K562 (cell line): Measurements from ENCODE around the gene S1PR1. TPM values are rescaled to one million over a fixed set of nuclear protein-coding genes. Genes with fewer than 3 reads are reported as not detected.

ENCODE experiments used
- ATAC-seq: fragments of 200-7000 bp; cut with Tn5 transposase; 3 replicates; pipeline ENCODE4 v1.9.1; 2020; ENCODE audit warnings: moderate library complexity
- BruUV-seq: library from RNA; stranded (reverse); fragments of 400-500 nt; replicated peaks from 2 replicates; lab custom pipeline; 2021; lab: Mats Ljungman, UMichigan
- CTCF ChIA-PET: fragments of 300-600 bp; formaldehyde crosslinking; extraction: SDS; loops from one replicate; lab custom pipeline; 2021; ENCODE audit warnings: low intra/inter-chr PET ratio; lab: Yijun Ruan, JAX
- POLR2A ChIA-PET: fragments of 300-600, 350-650 bp; sonication (Branson Sonifier 250); formaldehyde crosslinking; extraction: SDS; loops from one replicate; lab custom pipeline; 2021; ENCODE audit warnings: antibody characterized with exemption, inconsistent platforms; lab: Yijun Ruan, JAX
- DNase-seq, 4 experiments: peaks; one replicate each; pipeline versions ENCODE4 v3.0.0 to v3.0.0-alpha.2; 2011 to 2018; ENCODE audit warnings: low spot score in 3 of 4, mixed read lengths in 3 of 4; ENCODE audit errors: extremely low read depth in 1 of 4
- FAIRE-seq: peaks from 2 replicates; lab custom pipeline; 2011; peaks lifted over from hg19 to GRCh38; lab: Jason Lieb, UNC
- H2AFZ ChIP-seq: 2 replicates; pipeline ENCODE4 v1.6.0; 2011; ENCODE audit warnings: low read depth, low read length, control low read depth, inconsistent platforms
- H3K27ac ChIP-seq: fragments of 200-600 bp; 3 replicates; pipeline ENCODE4 v1.8.0; 2011; ENCODE audit warnings: low read depth, mild to moderate bottlenecking, control low read depth, inconsistent platforms, low read length, moderate library complexity, mixed read lengths; ENCODE audit errors: extremely low read depth
- H3K27me3 ChIP-seq, 2 experiments: fragments of 300-600 bp in 1 of 2; 2 replicates in 1 of 2; 3 replicates in 1 of 2; pipeline versions ENCODE4 v1.6.0 to v1.8.0; 2011; ENCODE audit warnings: inconsistent platforms in 2 of 2, low read length in 2 of 2, mild to moderate bottlenecking in 1 of 2, mixed read lengths in 1 of 2, moderate library complexity in 1 of 2; ENCODE audit not compliant: control insufficient read depth in 2 of 2, insufficient read depth in 2 of 2
- H3K36me3 ChIP-seq: fragments of 300-600 bp; 3 replicates; pipeline ENCODE4 v1.8.0; 2011; ENCODE audit warnings: mild to moderate bottlenecking, low read length, inconsistent platforms; ENCODE audit not compliant: control insufficient read depth, insufficient read depth
- H3K4me1 ChIP-seq, 2 experiments: fragments of 200-600 bp in 1 of 2; replicated peaks in 1 of 2; 2 replicates in 1 of 2; 3 replicates in 1 of 2; pipeline versions ENCODE4 v1.5.1 to v1.8.0; 2011; ENCODE audit warnings: inconsistent platforms in 2 of 2, low read length in 2 of 2, mild to moderate bottlenecking in 1 of 2, mixed read lengths in 1 of 2, moderate library complexity in 1 of 2; ENCODE audit not compliant: control insufficient read depth in 2 of 2, insufficient read depth in 2 of 2
- H3K4me2 ChIP-seq: 2 replicates; pipeline ENCODE4 v1.6.1; 2011; ENCODE audit warnings: low read length, control low read depth, inconsistent platforms, mixed read lengths; ENCODE audit not compliant: insufficient read depth
- H3K4me3 ChIP-seq: fragments of 200-600 bp; sonication (generic), shearing (Covaris generic); 2 replicates; pipeline ENCODE4 v1.5.1; 2016; ENCODE audit warnings: control low read depth, inconsistent platforms
- H3K79me2 ChIP-seq: fragments of 200-600 bp; 3 replicates; pipeline ENCODE4 v1.8.0; 2011; ENCODE audit warnings: low read length, inconsistent platforms; ENCODE audit not compliant: control insufficient read depth, insufficient read depth
- H3K9ac ChIP-seq, 2 experiments: 2 replicates each; pipeline versions ENCODE4 v1.6.0 to v1.6.1; 2011; ENCODE audit warnings: low read depth in 2 of 2, low read length in 2 of 2, control low read depth in 1 of 2, inconsistent platforms in 1 of 2, mild to moderate bottlenecking in 1 of 2, mixed read lengths in 1 of 2; ENCODE audit not compliant: insufficient read depth in 1 of 2
- H3K9me1 ChIP-seq: one replicate; pipeline ENCODE4 v1.6.0; 2011; ENCODE audit warnings: inconsistent platforms, mild to moderate bottlenecking, low read length, moderate library complexity; ENCODE audit not compliant: control insufficient read depth, insufficient read depth
- H3K9me3 ChIP-seq: replicated peaks from 2 replicates; pipeline ENCODE4 v1.5.1; 2011; ENCODE audit warnings: low read depth, low read length, inconsistent platforms; ENCODE audit not compliant: control insufficient read depth, insufficient read depth
- H4K20me1 ChIP-seq: replicated peaks from 2 replicates; pipeline ENCODE4 v1.6.1; 2011; ENCODE audit warnings: low read length, inconsistent platforms, mixed read lengths; ENCODE audit not compliant: control insufficient read depth, insufficient read depth
- ATF1 ChIP-seq, 2 experiments: fragments of 450-650 bp in 1 of 2; IDR thresholded peaks; 2 replicates each; pipeline ENCODE4 v1.6.1; 2016; ENCODE audit warnings: missing compliant biosample characterization in 1 of 2, missing genetic modification characterization in 1 of 2
- CXXC5 ChIP-seq: fragments of 250-450 bp; sonication (Bioruptor Pico); IDR thresholded peaks from 2 replicates; pipeline ENCODE4 v1.8.0; 2022; ENCODE audit warnings: inconsistent platforms, mild to moderate bottlenecking, moderate library complexity
- ETV5 ChIP-seq: sonication (generic); formaldehyde crosslinking; IDR thresholded peaks from 2 replicates; pipeline ENCODE4 v1.4.0; 2020; ENCODE audit warnings: low read depth, mild to moderate bottlenecking, missing genetic modification reagents
- FOXA3 ChIP-seq, 2 experiments: fragments of 450-650 bp in 1 of 2; sonication (generic) in 1 of 2; formaldehyde crosslinking; IDR thresholded peaks in 1 of 2; conservative IDR thresholded peaks in 1 of 2; 2 replicates each; pipeline versions ENCODE4 v1.4.0 to v1.8.0; 2020 to 2022; ENCODE audit warnings: mild to moderate bottlenecking in 2 of 2, missing genetic modification reagents in 1 of 2
- GATAD2A ChIP-seq: fragments of 450-650 bp; IDR thresholded peaks from 2 replicates; pipeline ENCODE4 v1.6.1; 2017
- IRF2 ChIP-seq: sonication (generic); formaldehyde crosslinking; IDR thresholded peaks from 2 replicates; pipeline ENCODE4 v1.8.1; 2022; ENCODE audit warnings: mild to moderate bottlenecking, missing genetic modification reagents
- KLF1 ChIP-seq: fragments of 450-650 bp; IDR thresholded peaks from 2 replicates; pipeline ENCODE4 v1.6.1; 2016; ENCODE audit warnings: missing genetic modification characterization, missing compliant biosample characterization
- MCM2 ChIP-seq: fragments of 450-650 bp; IDR thresholded peaks from 2 replicates; pipeline ENCODE4 v1.6.1; 2017; ENCODE audit warnings: low read depth, mild to moderate bottlenecking
- POLR2A ChIP-seq: fragments of 450-650 bp; conservative IDR thresholded peaks from 2 replicates; pipeline ENCODE4 v1.6.1; 2016
- PTTG1 ChIP-seq: fragments of 450-650 bp; IDR thresholded peaks from 2 replicates; pipeline ENCODE4 v1.6.1; 2016; ENCODE audit warnings: low read depth, mild to moderate bottlenecking, missing genetic modification characterization, missing compliant biosample characterization
- TEAD4 ChIP-seq, 2 experiments: sonication (generic) in 1 of 2; formaldehyde crosslinking in 1 of 2; IDR thresholded peaks; 2 replicates each; pipeline versions ENCODE4 v1.6.1 to v1.8.0; 2012 to 2022; ENCODE audit warnings: borderline replicate concordance in 1 of 2, inconsistent platforms in 1 of 2, low read length in 1 of 2, mild to moderate bottlenecking in 1 of 2, missing genetic modification reagents in 1 of 2
- U2AF1 ChIP-seq: fragments of 200-400 bp; formaldehyde crosslinking; optimal IDR thresholded peaks from 2 replicates; pipeline ENCODE3; 2017; ENCODE audit warnings: mild to moderate bottlenecking, low read depth, low read length, moderate library complexity
- XRCC3 ChIP-seq: fragments of 450-650 bp; IDR thresholded peaks from 2 replicates; pipeline ENCODE4 v1.6.1; 2017; ENCODE audit warnings: mild to moderate bottlenecking, moderate library complexity
- ZNF175 ChIP-seq: fragments of 200-800 bp; sonication (Bioruptor generic); IDR thresholded peaks from 2 replicates; pipeline ENCODE4 v1.6.1; 2016; ENCODE audit warnings: low read depth, mild to moderate bottlenecking, missing genetic modification characterization, missing compliant biosample characterization
- ZSCAN29 ChIP-seq: fragments of 450-650 bp; IDR thresholded peaks from 2 replicates; pipeline ENCODE4 v1.6.1; 2017
- WGBS: fragments of 100-300 bp; shearing (Covaris generic); methylation state at CpG from one replicate; pipeline ENCODE4 v1.1.6; 2016; ENCODE audit warnings: low coverage, mixed read lengths; ENCODE audit not compliant: insufficient coverage; ENCODE audit errors: missing lambda C conversion rate; 5-methylcytosine and 5-hydroxymethylcytosine counted together
- in situ Hi-C: fragments of 300-500 bp; cut with MboI; formaldehyde crosslinking; loops from 4 replicates; pipeline ENCODE4 v1.15.0; 2018; ENCODE audit warnings: inconsistent platforms, mixed read lengths
- intact Hi-C: fragments of 100-400 bp; cut with micrococcal nuclease; formaldehyde crosslinking; loops from 2 replicates; pipeline ENCODE4 v1.14.2; 2022
- polyA plus RNA-seq, 8 experiments: library from polyadenylated mRNA; depleted of rRNA in 4 of 8; stranded (reverse) in 5 of 8; unstranded in 3 of 8; fragments of >200 nt; fragmentation: Nextera tagmentation in 2 of 8; fragmentation: Illumina TruSeq in 1 of 8; extraction: Ambion mirVana in 2 of 8; extraction: Trizol in 1 of 8; gene quantifications; 2 replicates each; pipeline versions ENCODE4 v1.2.1 to v1.2.3, GENCODE V29; 2011 to 2014; ENCODE audit warnings: inconsistent platforms in 1 of 8, missing spikeins in 1 of 8
- total RNA-seq, 7 experiments: library from RNA; depleted of rRNA in 6 of 7; stranded (reverse); fragments of >200 nt in 6 of 7; fragmentation: Illumina TruSeq in 2 of 7; extraction: Trizol in 2 of 7; gene quantifications; 2 replicates each; pipeline versions ENCODE4 v1.2.1 to v1.2.3, GENCODE V29; 2011 to 2021; ENCODE audit warnings: low replicate concordance in 1 of 7
- TF ChIP-seq, protein P1 (sequence below): fragments of 450-650 bp; IDR thresholded peaks from 2 replicates; pipeline ENCODE4 v1.6.1; 2017; ENCODE audit warnings: mild to moderate bottlenecking, moderate library complexity
- TF ChIP-seq, protein P2 (sequence below): fragments of 450-650 bp; formaldehyde crosslinking; IDR thresholded peaks from 2 replicates; pipeline ENCODE4 v1.4.0; 2022; ENCODE audit warnings: missing genetic modification characterization

The S1PR1 gene
- total and polyA plus RNA-seq, 9 of the 15 experiments (the other 6 are each of a cell fraction or from before 2014, with no cell fraction given), result 0.22 to 1.2 (median 0.43) TPM

- TF ChIP-seq TEAD4 (IDR thresholded peaks at IDR 0.05; ENCODE audit: low read length), result peak; percentile 96
- TF ChIP-seq TEAD4 (CRISPR knock-in tag; IDR thresholded peaks at IDR 0.05; ENCODE audit: borderline replicate concordance), result no peak
- no peak for TF ChIP-seq ATF1 (CRISPR knock-in tag; IDR thresholded peaks at IDR 0.05)
- TF ChIP-seq ATF1 (tag; IDR thresholded peaks at IDR 0.05), result peak; percentile 33
- no peak for TF ChIP-seq ETV5 (CRISPR knock-in tag)
Observed at GRCh38 chr1:101283443-101283842, 46.6 kb downstream of the S1PR1 start (continued).

- intact Hi-C loops, result loop anchor here (10.0 kb wide), 1 partner anchor 259 kb away; the partner anchor contains the start of gene DPH5
- H3K4me1 ChIP-seq, result peaks cover 9 to 25% of the 10 kb centered on the region in 2 experiments
- ATAC-seq, result peak; percentile 34
- H3K9me3 ChIP-seq, result no peaks in the 10 kb centered on the region
- no peaks in the 10 kb centered on the region for H3K27me3 ChIP-seq
- in situ Hi-C loops, result loop anchor here (10.0 kb wide), 1 partner anchor 149 kb away; no protein-coding TSS in a partner anchor
- peak overlapping the region; percentile 44; the same call in 1 of the 2 replicates for H3K4me2 ChIP-seq
- H2AFZ ChIP-seq, result no peak overlapping the region
- no peaks in the 10 kb centered on the region for H3K36me3 ChIP-seq
- no peak overlapping the region for H3K27ac ChIP-seq
- no peak overlapping the region for H3K9ac ChIP-seq
- WGBS, result 28% methylated on average over 16 of the region's 16 CpGs
- no peaks in the 10 kb centered on the region for H3K9me1 ChIP-seq
- no peaks in the 10 kb centered on the region for H3K79me2 ChIP-seq
- CTCF ChIA-PET, result interaction anchor here (1.1 kb wide), 1 partner anchor 363 kb away, joined by 4 read pairs; no protein-coding TSS in a partner anchor
- no peak overlapping the region for H3K4me3 ChIP-seq
- no TSS peak for BruUV-seq
- POLR2A ChIA-PET, result interaction anchor here (0.7 to 1.4 kb wide), 3 partner anchors 15 to 214 kb away, joined by 3 to 4 read pairs (median 3); no protein-coding TSS in a partner anchor
- no peak for TF ChIP-seq PTTG1 (tag)
- TF ChIP-seq, protein P1, sequence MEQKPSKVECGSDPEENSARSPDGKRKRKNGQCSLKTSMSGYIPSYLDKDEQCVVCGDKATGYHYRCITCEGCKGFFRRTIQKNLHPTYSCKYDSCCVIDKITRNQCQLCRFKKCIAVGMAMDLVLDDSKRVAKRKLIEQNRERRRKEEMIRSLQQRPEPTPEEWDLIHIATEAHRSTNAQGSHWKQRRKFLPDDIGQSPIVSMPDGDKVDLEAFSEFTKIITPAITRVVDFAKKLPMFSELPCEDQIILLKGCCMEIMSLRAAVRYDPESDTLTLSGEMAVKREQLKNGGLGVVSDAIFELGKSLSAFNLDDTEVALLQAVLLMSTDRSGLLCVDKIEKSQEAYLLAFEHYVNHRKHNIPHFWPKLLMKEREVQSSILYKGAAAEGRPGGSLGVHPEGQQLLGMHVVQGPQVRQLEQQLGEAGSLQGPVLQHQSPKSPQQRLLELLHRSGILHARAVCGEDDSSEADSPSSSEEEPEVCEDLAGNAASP, result no peak
- TF ChIP-seq GATAD2A, result no peak
- no peak for TF ChIP-seq XRCC3
- no peak for TF ChIP-seq IRF2 (CRISPR knock-in tag)
- no peak for TF ChIP-seq POLR2A
- TF ChIP-seq, protein P2, sequence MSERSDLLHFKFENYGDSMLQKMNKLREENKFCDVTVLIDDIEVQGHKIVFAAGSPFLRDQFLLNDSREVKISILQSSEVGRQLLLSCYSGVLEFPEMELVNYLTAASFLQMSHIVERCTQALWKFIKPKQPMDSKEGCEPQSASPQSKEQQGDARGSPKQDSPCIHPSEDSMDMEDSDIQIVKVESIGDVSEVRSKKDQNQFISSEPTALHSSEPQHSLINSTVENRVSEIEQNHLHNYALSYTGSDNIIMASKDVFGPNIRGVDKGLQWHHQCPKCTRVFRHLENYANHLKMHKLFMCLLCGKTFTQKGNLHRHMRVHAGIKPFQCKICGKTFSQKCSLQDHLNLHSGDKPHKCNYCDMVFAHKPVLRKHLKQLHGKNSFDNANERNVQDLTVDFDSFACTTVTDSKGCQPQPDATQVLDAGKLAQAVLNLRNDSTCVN, result no peak
- no peak for TF ChIP-seq MCM2
- TF ChIP-seq ZSCAN29, result no peak
- no peak for TF ChIP-seq U2AF1
- TF ChIP-seq KLF1 (tag), result no peak
- TF ChIP-seq FOXA3 (CRISPR knock-in tag; conservative IDR thresholded peaks at IDR 0.05 in 1 of 2, IDR thresholded peaks at IDR 0.05 in 1 of 2), result peak in 1 of 2 experiments; percentile 45; a peak in 1 of 4 replicates
- TF ChIP-seq CXXC5 (CRISPR knock-in tag), result 0 out of 2 replicates have a peak, but pooled peaks have one; percentile 4
- no peak for TF ChIP-seq ZNF175 (CRISPR knock-in tag)
- TF ChIP-seq, all 486 proteins: peak for 2
- FAIRE-seq (no peak), DNase-seq (peak in 1 of 4 experiments; percentile 24)
- 0 out of 2 replicates have a peak, but pooled peaks cover 4% of the 10 kb centered on the region for H4K20me1 ChIP-seq
Observed at GRCh38 chr1:101284021-101284420, 47.2 kb downstream of the S1PR1 start.
